ENCODE data around the gene ATP8B4. TPM values are rescaled to one million over a fixed set of nuclear protein-coding genes. Genes with fewer than 3 reads are reported as not detected.

The ATP8B4 gene
- total and polyA plus RNA-seq, 3 donors from 2014 or later = 2.4 to 6.1 (median 2.5) TPM

DNA sequence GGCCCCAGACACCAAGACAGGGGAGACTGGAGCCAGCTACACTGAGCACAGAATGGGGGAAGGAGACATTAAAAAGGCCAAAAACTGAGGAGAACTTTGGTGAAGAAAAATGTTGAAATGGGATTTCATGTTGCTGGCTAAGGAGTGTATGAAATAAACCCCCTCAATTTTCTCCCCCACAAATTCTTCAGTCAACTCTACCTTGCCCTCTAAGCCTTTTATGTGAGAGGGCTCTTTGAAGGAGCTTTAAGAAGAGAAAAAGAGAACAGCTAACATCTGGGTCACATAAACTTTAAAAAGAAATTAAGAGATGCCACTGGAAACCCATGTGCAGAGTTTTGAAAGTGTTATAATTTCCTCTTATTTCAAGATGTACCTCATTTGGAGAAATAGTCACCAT is 88.6 kb downstream of the ATP8B4 start:
- H3K27me3 ChIP-seq = no peaks in the 10 kb centered on the region
- TF ChIP-seq POLR2A (IDR thresholded peaks at IDR 0.05) (no peak), CTCF (IDR thresholded peaks at IDR 0.05) (no peak)
- no peaks in the 10 kb centered on the region for H3K9me3 ChIP-seq
- H3K27ac ChIP-seq = no peak overlapping the region
- intact Hi-C loops (cut with DNase I; ENCODE audit: low total_unique reads) = no loop called here
- no peaks in the 10 kb centered on the region for H3K4me1 ChIP-seq
- H3K36me3 ChIP-seq (ENCODE audit: low read depth, missing control alignments) = no peaks in the 10 kb centered on the region
- DNase-seq = no peak
- H3K4me3 ChIP-seq = no peak overlapping the region

DNA sequence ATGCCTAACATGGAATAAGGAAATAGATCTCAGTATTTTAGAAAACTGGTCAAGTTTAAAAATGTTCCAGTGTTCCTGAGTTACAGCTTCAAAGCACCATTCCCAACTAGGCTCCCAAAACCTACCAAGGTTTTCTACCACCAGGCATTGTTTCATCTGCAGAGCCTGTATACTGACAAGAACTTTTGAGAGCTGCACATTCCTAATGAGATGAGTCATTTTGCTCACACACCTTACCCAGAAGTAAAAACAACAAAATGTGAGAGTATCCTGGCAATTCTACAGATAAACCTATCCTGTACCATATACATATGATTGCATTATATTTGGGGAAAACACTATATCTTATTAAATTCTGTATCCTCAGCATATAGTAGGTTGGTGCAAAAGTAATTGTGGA is 90.7 kb downstream of the ATP8B4 start:
- H3K4me1 ChIP-seq = no peaks in the 10 kb centered on the region
- H3K4me3 ChIP-seq = no peak overlapping the region
- H3K27me3 ChIP-seq = no peaks in the 10 kb centered on the region
- H3K36me3 ChIP-seq (ENCODE audit: low read depth, missing control alignments) = no peaks in the 10 kb centered on the region
- no peaks in the 10 kb centered on the region for H3K9me3 ChIP-seq
- no peak overlapping the region for H3K27ac ChIP-seq
- TF ChIP-seq POLR2A (IDR thresholded peaks at IDR 0.05) (no peak), CTCF (IDR thresholded peaks at IDR 0.05) (no peak)
- intact Hi-C loops (cut with DNase I; ENCODE audit: low total_unique reads) = no loop called here
- DNase-seq = no peak

GRCh38 chr15:50024281-50024680 is 94.8 kb downstream of the ATP8B4 start:
- DNase-seq = peak; percentile 29
- no peaks in the 10 kb centered on the region for H3K27me3 ChIP-seq
- TF ChIP-seq POLR2A (IDR thresholded peaks at IDR 0.05) = no peak
- no peak for TF ChIP-seq CTCF (IDR thresholded peaks at IDR 0.05)
- H3K36me3 ChIP-seq (ENCODE audit: low read depth, missing control alignments) = no peaks in the 10 kb centered on the region
- H3K4me1 ChIP-seq = no peaks in the 10 kb centered on the region
- intact Hi-C loops (cut with DNase I; ENCODE audit: low total_unique reads) = no loop called here
- no peaks in the 10 kb centered on the region for H3K9me3 ChIP-seq
- H3K27ac ChIP-seq = no peak overlapping the region
- 49 to 76% methylated on average over 4 of the region's 4 CpGs for WGBS, 2 donors
- no peak overlapping the region for H3K4me3 ChIP-seq

- 91 to 93% methylated on average over 5 of the region's 5 CpGs for WGBS, 2 donors
- TF ChIP-seq CTCF (IDR thresholded peaks at IDR 0.05) (no peak), POLR2A (IDR thresholded peaks at IDR 0.05) (no peak)
- no peak overlapping the region for H3K27ac ChIP-seq
- intact Hi-C loops (cut with DNase I; ENCODE audit: low total_unique reads) = no loop called here
- H3K36me3 ChIP-seq (ENCODE audit: low read depth, missing control alignments) = no peaks in the 10 kb centered on the region
- DNase-seq = no peak
- H3K9me3 ChIP-seq = no peaks in the 10 kb centered on the region
- no peaks in the 10 kb centered on the region for H3K4me1 ChIP-seq
- no peaks in the 10 kb centered on the region for H3K27me3 ChIP-seq
- H3K4me3 ChIP-seq = no peak overlapping the region
Measured at GRCh38 chr15:50018491-50018890, 100.5 kb downstream of the ATP8B4 start.

- intact Hi-C loops (cut with DNase I; ENCODE audit: low total_unique reads) = no loop called here
- Histone ChIP-seq H3K27ac (no peak overlapping the region), H3K36me3 (ENCODE audit: low read depth, missing control alignments) (no peaks in the 10 kb centered on the region), H3K4me1 (no peaks in the 10 kb centered on the region), H3K9me3 (no peaks in the 10 kb centered on the region), H3K27me3 (no peaks in the 10 kb centered on the region), H3K4me3 (no peak overlapping the region)
- no peak for DNase-seq
- 85 to 88% methylated on average over 1 of the region's 1 CpG for WGBS, 2 donors
- no peak for TF ChIP-seq POLR2A (IDR thresholded peaks at IDR 0.05)
- no peak for TF ChIP-seq CTCF (IDR thresholded peaks at IDR 0.05)
Measured at GRCh38 chr15:50017522-50017921, 101.5 kb downstream of the ATP8B4 start.

Measured in testis (tissue), 3 donors.